ENCODE results near the gene GYS2.

GRCh38 chr12:21527451-21528180 is 77.0 kb downstream of the GYS2 start:
- no peak for TF ChIP-seq CTCF (IDR thresholded peaks at IDR 0.05)
- TF ChIP-seq POLR2A (IDR thresholded peaks at IDR 0.05) = no peak
- TF ChIP-seq EP300 (IDR thresholded peaks at IDR 0.05) = no peak
